ENCODE data around the gene PRKCB.

Gene PRKCB

DNA sequence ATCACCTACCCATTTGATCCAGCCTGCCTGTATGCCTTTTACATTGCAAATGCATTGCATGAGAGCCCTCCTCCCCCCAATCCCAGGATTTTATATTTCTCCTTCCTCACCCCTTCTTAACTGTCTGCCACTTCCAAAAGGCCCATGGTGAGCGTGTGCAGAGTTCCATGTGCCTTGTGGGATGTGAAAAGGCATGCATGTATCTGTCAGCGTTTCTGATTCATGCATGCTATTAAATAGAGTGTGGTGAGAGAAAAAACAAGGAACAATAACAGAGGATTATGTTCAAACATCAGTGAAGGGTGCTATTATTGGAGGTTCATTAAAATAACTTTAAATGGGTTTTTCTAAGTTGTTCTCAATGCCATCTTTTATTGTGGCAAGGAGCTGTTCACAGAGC, 359.4 kb downstream of the PRKCB start:
- Histone ChIP-seq H3F3A (ENCODE audit: low read depth) (no peaks in the 10 kb centered on the region), H3K4me3 (ENCODE audit: low read length, poor library complexity, severe bottlenecking) (no peak overlapping the region), H3K36me3 (ENCODE audit: insufficient read depth, low read length) (peaks cover 39% of the 10 kb centered on the region; the same call in 1 of the 2 replicates), H3K4me1 (ENCODE audit: insufficient read depth, low read length, poor library complexity, severe bottlenecking) (no peaks in the 10 kb centered on the region), H3K9me3 (ENCODE audit: insufficient read depth, low read depth, low read length) (no peaks in the 10 kb centered on the region), H3K9ac (ENCODE audit: low read depth, low read length, poor library complexity, severe bottlenecking) (no peak overlapping the region), H2AFZ (ENCODE audit: low read length) (no peak overlapping the region), H3K27me3 (ENCODE audit: insufficient read depth, low read length, poor library complexity, severe bottlenecking) (no peaks in the 10 kb centered on the region), H3K4me2 (ENCODE audit: low read depth, low read length, poor library complexity, severe bottlenecking) (no peak overlapping the region), H3K79me2 (ENCODE audit: insufficient read depth, low read length) (no peaks in the 10 kb centered on the region), H4K20me1 (ENCODE audit: insufficient read depth, low read length, poor library complexity, severe bottlenecking) (no peaks in the 10 kb centered on the region), H3K9me2 (replicated peaks; ENCODE audit: low read depth, low read length) (no peaks in the 10 kb centered on the region)
- TF ChIP-seq, protein P1, sequence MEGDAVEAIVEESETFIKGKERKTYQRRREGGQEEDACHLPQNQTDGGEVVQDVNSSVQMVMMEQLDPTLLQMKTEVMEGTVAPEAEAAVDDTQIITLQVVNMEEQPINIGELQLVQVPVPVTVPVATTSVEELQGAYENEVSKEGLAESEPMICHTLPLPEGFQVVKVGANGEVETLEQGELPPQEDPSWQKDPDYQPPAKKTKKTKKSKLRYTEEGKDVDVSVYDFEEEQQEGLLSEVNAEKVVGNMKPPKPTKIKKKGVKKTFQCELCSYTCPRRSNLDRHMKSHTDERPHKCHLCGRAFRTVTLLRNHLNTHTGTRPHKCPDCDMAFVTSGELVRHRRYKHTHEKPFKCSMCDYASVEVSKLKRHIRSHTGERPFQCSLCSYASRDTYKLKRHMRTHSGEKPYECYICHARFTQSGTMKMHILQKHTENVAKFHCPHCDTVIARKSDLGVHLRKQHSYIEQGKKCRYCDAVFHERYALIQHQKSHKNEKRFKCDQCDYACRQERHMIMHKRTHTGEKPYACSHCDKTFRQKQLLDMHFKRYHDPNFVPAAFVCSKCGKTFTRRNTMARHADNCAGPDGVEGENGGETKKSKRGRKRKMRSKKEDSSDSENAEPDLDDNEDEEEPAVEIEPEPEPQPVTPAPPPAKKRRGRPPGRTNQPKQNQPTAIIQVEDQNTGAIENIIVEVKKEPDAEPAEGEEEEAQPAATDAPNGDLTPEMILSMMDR (conservative IDR thresholded peaks at IDR 0.05; ENCODE audit: low read length), result no peak
- TF ChIP-seq EZH2phosphoT487 (IDR thresholded peaks at IDR 0.05; ENCODE audit: borderline replicate concordance), result no peak

GRCh38 chr16:24198807-24199533, 363.2 kb downstream of the PRKCB start:
- Histone ChIP-seq H3K9me3 (ENCODE audit: insufficient read depth, low read depth, low read length) (no peaks in the 10 kb centered on the region), H3K36me3 (ENCODE audit: insufficient read depth, low read length) (peaks cover 37% of the 10 kb centered on the region), H3F3A (ENCODE audit: low read depth) (no peaks in the 10 kb centered on the region), H3K9ac (ENCODE audit: low read depth, low read length, poor library complexity, severe bottlenecking) (no peak overlapping the region), H2AFZ (ENCODE audit: low read length) (no peak overlapping the region), H3K9me2 (replicated peaks; ENCODE audit: low read depth, low read length) (no peaks in the 10 kb centered on the region), H3K27me3 (ENCODE audit: insufficient read depth, low read length, poor library complexity, severe bottlenecking) (no peaks in the 10 kb centered on the region), H3K79me2 (ENCODE audit: insufficient read depth, low read length) (no peaks in the 10 kb centered on the region), H4K20me1 (ENCODE audit: insufficient read depth, low read length, poor library complexity, severe bottlenecking) (no peaks in the 10 kb centered on the region), H3K4me1 (ENCODE audit: insufficient read depth, low read length, poor library complexity, severe bottlenecking) (no peaks in the 10 kb centered on the region), H3K4me3 (ENCODE audit: low read length, poor library complexity, severe bottlenecking) (no peak overlapping the region), H3K4me2 (ENCODE audit: low read depth, low read length, poor library complexity, severe bottlenecking) (no peak overlapping the region)
- TF ChIP-seq EZH2phosphoT487 (IDR thresholded peaks at IDR 0.05; ENCODE audit: borderline replicate concordance), result no peak
- TF ChIP-seq, protein P1 (conservative IDR thresholded peaks at IDR 0.05; ENCODE audit: low read length), result no peak

- H3K36me3 ChIP-seq (ENCODE audit: insufficient read depth, low read length), result peaks cover 38% of the 10 kb centered on the region
- no peak overlapping the region for H3K9ac ChIP-seq (ENCODE audit: low read depth, low read length, poor library complexity, severe bottlenecking)
- H3K9me3 ChIP-seq (ENCODE audit: insufficient read depth, low read depth, low read length), result no peaks in the 10 kb centered on the region
- no peaks in the 10 kb centered on the region for H3K9me2 ChIP-seq (replicated peaks; ENCODE audit: low read depth, low read length)
- H3K4me2 ChIP-seq (ENCODE audit: low read depth, low read length, poor library complexity, severe bottlenecking), result no peak overlapping the region
- H3K27me3 ChIP-seq (ENCODE audit: insufficient read depth, low read length, poor library complexity, severe bottlenecking), result no peaks in the 10 kb centered on the region
- TF ChIP-seq, protein P1 (conservative IDR thresholded peaks at IDR 0.05; ENCODE audit: low read length), result no peak
- no peak for TF ChIP-seq EZH2phosphoT487 (IDR thresholded peaks at IDR 0.05; ENCODE audit: borderline replicate concordance)
- H3K4me1 ChIP-seq (ENCODE audit: insufficient read depth, low read length, poor library complexity, severe bottlenecking), result no peaks in the 10 kb centered on the region
- no peaks in the 10 kb centered on the region for H3K79me2 ChIP-seq (ENCODE audit: insufficient read depth, low read length)
- H2AFZ ChIP-seq (ENCODE audit: low read length), result no peak overlapping the region
- no peaks in the 10 kb centered on the region for H3F3A ChIP-seq (ENCODE audit: low read depth)
- H4K20me1 ChIP-seq (ENCODE audit: insufficient read depth, low read length, poor library complexity, severe bottlenecking), result no peaks in the 10 kb centered on the region
- no peak overlapping the region for H3K4me3 ChIP-seq (ENCODE audit: low read length, poor library complexity, severe bottlenecking)
Measured at GRCh38 chr16:24203675-24204074, 367.9 kb downstream of the PRKCB start.
